ENCODE results near the gene EEF1A2.

EEF1A2 gene

GRCh38 chr20:63540417-63541186 lies 41.7 kb upstream of the EEF1A2 start:
- no peak for TF ChIP-seq CTCF (IDR thresholded peaks at IDR 0.05; ENCODE audit: low read length, missing control alignments)
- DNase-seq (ENCODE audit: low read depth): no peak
- H3K4me3 ChIP-seq (replicated peaks; ENCODE audit: low read depth, low read length): no peak overlapping the region

GRCh38 chr20:63539441-63540370 lies 40.8 kb upstream of the EEF1A2 start:
- DNase-seq (ENCODE audit: low read depth): no peak
- H3K4me3 ChIP-seq (replicated peaks; ENCODE audit: low read depth, low read length): no peak overlapping the region
- TF ChIP-seq CTCF (IDR thresholded peaks at IDR 0.05; ENCODE audit: low read length, missing control alignments): no peak

GRCh38 chr20:63539092-63539430 lies 40.2 kb upstream of the EEF1A2 start:
- no peak for TF ChIP-seq CTCF (IDR thresholded peaks at IDR 0.05; ENCODE audit: low read length, missing control alignments)
- H3K4me3 ChIP-seq (replicated peaks; ENCODE audit: low read depth, low read length): no peak overlapping the region
- DNase-seq (ENCODE audit: low read depth): no peak

GRCh38 chr20:63538204-63539091 lies 39.6 kb upstream of the EEF1A2 start:
- TF ChIP-seq CTCF (IDR thresholded peaks at IDR 0.05; ENCODE audit: low read length, missing control alignments): no peak
- peak overlapping the region; percentile 33 for H3K4me3 ChIP-seq (replicated peaks; ENCODE audit: low read depth, low read length)
- DNase-seq (ENCODE audit: low read depth): peak; percentile 38

GRCh38 chr20:63537525-63538203 lies 38.8 kb upstream of the EEF1A2 start:
- peak; percentile 91 for DNase-seq (ENCODE audit: low read depth)
- peak; percentile 87 for TF ChIP-seq CTCF (IDR thresholded peaks at IDR 0.05; ENCODE audit: low read length, missing control alignments)
- H3K4me3 ChIP-seq (replicated peaks; ENCODE audit: low read depth, low read length): peak overlapping the region; percentile 33

GRCh38 chr20:63536997-63537524 lies 38.2 kb upstream of the EEF1A2 start, which contains the start of gene PTK6:
Gene PTK6, minus strand, starts transcription at chr20:63537376. Its CDS starts 62 bp downstream, at chr20:63537314.
- H3K4me3 ChIP-seq (replicated peaks; ENCODE audit: low read depth, low read length): peak within 1 kb of the TSS; percentile 33
- no peak for DNase-seq (ENCODE audit: low read depth)
- no peak for TF ChIP-seq CTCF (IDR thresholded peaks at IDR 0.05; ENCODE audit: low read length, missing control alignments)
